Measurements from ENCODE around the gene DAG1. TPM values are rescaled to one million over a fixed set of nuclear protein-coding genes. Genes with fewer than 3 reads are reported as not detected.

The DAG1 gene
- total and polyA plus RNA-seq, 2 experiments from 2014 or later: 29.9 to 152 TPM

GRCh38 chr3:49489247-49489646, 19.2 kb downstream of the DAG1 start (continued):
- no peak for TF ChIP-seq CTCF (conservative IDR thresholded peaks at IDR 0.05; ENCODE audit: low read depth in 2 of 2)
- TF ChIP-seq ETS1 (IDR thresholded peaks at IDR 0.05): no peak
- no peak for TF ChIP-seq EZH2phosphoT487 (IDR thresholded peaks at IDR 0.05; ENCODE audit: unreplicated experiment)
- no peak for TF ChIP-seq EZH2 (IDR thresholded peaks at IDR 0.05; ENCODE audit: low read depth, unreplicated experiment)
- no peak for TF ChIP-seq POLR2AphosphoS5 (IDR thresholded peaks at IDR 0.05; ENCODE audit: low read depth)

- Histone ChIP-seq H3K4me1 (ENCODE audit: insufficient read depth) (no peaks in the 10 kb centered on the region), H3K27me3 (ENCODE audit: insufficient read depth) (no peaks in the 10 kb centered on the region), H2AFZ (no peak overlapping the region), H3K79me2 (replicated peaks; ENCODE audit: insufficient read depth) (peaks cover 86% of the 10 kb centered on the region), H3K27ac (ENCODE audit: low read depth) (0 out of 2 replicates have a peak overlapping the region, but pooled peaks have one; percentile 39), H3K9me2 (ENCODE audit: insufficient read depth) (no peaks in the 10 kb centered on the region), H3K4me3 (no peak overlapping the region), H3K36me3 (ENCODE audit: insufficient read depth) (0 out of 2 replicates have a peak, but pooled peaks cover 12% of the 10 kb centered on the region), H4K20me1 (replicated peaks; ENCODE audit: insufficient read depth) (peaks cover 12% of the 10 kb centered on the region; the same call in 1 of the 2 replicates), H3F3A (replicated peaks; ENCODE audit: low read depth) (peaks cover 7% of the 10 kb centered on the region; the same call in 1 of the 2 replicates), H3K4me2 (no peak overlapping the region)
- Mint-ChIP-seq H3K27me3 (ENCODE audit: insufficient read depth, low read depth, poor library complexity) (no peaks in the 10 kb centered on the region), H3K36me3 (ENCODE audit: low read depth) (peaks cover 19% of the 10 kb centered on the region), H3K4me1 (no peaks in the 10 kb centered on the region; the same call in 2 of the 3 replicates), H3K9me3 (no peaks in the 10 kb centered on the region), H3K4me3 (no peak overlapping the region), H3K27ac (no peak overlapping the region)
- DNase-seq (ENCODE audit: low spot score) (no peak), ATAC-seq (no peak)
- no peak for TF ChIP-seq NANOG (IDR thresholded peaks at IDR 0.05; ENCODE audit: borderline replicate concordance)
- TF ChIP-seq REST (IDR thresholded peaks at IDR 0.05; ENCODE audit: unreplicated experiment): no peak
- TF ChIP-seq ZNF331 (CRISPR knock-in tag; IDR thresholded peaks at IDR 0.05; ENCODE audit: low read depth): no peak
- no peak for TF ChIP-seq JUNB (IDR thresholded peaks at IDR 0.05; ENCODE audit: unreplicated experiment)
- no peak for TF ChIP-seq ETS1 (IDR thresholded peaks at IDR 0.05)
- no peak for TF ChIP-seq CREB1 (CRISPR knock-in tag; IDR thresholded peaks at IDR 0.05; ENCODE audit: low read depth)
- no peak for TF ChIP-seq POLR2AphosphoS5 (IDR thresholded peaks at IDR 0.05; ENCODE audit: low read depth)
- TF ChIP-seq EZH2phosphoT487 (IDR thresholded peaks at IDR 0.05; ENCODE audit: unreplicated experiment): no peak
- TF ChIP-seq STAT1 (IDR thresholded peaks at IDR 0.05; ENCODE audit: unreplicated experiment): no peak
- no peak for TF ChIP-seq CTCF (conservative IDR thresholded peaks at IDR 0.05; ENCODE audit: low read depth in 2 of 2)
- no peak for TF ChIP-seq EZH2 (IDR thresholded peaks at IDR 0.05; ENCODE audit: low read depth, unreplicated experiment)
- TF ChIP-seq ZNF114 (CRISPR knock-in tag; IDR thresholded peaks at IDR 0.05): no peak
Observed at GRCh38 chr3:49492969-49493368, 22.9 kb downstream of the DAG1 start.
